ENCODE data around the gene DENND1A.
"Not testable (repeated sequence)": the region's sequence is repeated elsewhere in the genome, so short reads cannot be mapped to it uniquely, and the experiment has no call there.

The DENND1A gene

DNA sequence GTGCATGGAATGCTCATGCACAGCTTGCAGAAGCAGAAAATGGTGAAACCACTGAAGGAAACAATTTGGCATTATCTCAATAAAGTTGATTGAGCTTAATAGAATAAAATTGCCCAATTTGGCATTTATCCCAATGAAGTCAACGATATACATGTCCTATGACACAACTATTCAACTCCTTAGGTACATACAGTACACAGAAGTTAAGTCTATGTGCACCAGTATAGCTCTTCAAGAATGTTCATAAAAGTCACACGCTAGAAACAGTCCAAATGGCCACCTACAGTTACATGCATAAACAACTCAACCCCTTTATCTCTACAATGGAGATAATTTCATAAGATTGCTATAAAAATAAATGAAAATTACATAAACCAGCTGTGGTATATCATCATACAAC lies 184.5 kb downstream of the DENND1A start:
- H3K4me1 ChIP-seq (ENCODE audit: control insufficient read depth, insufficient read depth, low read length): peaks cover 19% of the 10 kb centered on the region
- no peaks in the 10 kb centered on the region for H3K9me3 ChIP-seq (ENCODE audit: control insufficient read depth, insufficient read depth, low read length)
- no peaks in the 10 kb centered on the region for H3K36me3 ChIP-seq (ENCODE audit: control insufficient read depth, insufficient read depth, low read length)
- H3K27ac ChIP-seq (ENCODE audit: low read depth, low read length): no peak overlapping the region
- no peak overlapping the region for H3K4me3 ChIP-seq (ENCODE audit: low read depth, low read length)
- no peaks in the 10 kb centered on the region for H3K27me3 ChIP-seq (ENCODE audit: control insufficient read depth, insufficient read depth, low read length)
- H3K9ac ChIP-seq (ENCODE audit: low read depth, low read length): no peak overlapping the region

DNA sequence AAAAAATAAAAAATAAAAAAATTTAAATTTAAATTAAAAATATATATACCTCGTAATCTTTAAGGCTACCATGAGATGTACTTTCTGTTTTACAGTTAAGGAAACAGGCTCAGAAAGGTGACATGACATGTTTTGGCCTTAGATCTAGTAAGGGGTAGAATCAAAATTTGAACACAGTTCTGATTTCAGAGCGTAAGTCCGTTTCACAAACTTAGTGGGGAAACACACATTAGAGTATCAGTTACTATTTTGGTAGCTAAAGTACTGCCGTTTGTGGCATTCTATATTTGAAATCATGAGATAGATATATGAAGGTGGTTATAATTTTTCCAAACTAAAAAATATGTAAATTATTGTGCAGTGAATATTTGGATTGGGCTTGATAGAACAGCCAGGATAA lies 186.2 kb downstream of the DENND1A start:
- no peak overlapping the region for H3K27ac ChIP-seq (ENCODE audit: low read depth, low read length)
- H3K4me1 ChIP-seq (ENCODE audit: control insufficient read depth, insufficient read depth, low read length): peaks cover 10% of the 10 kb centered on the region
- H3K9ac ChIP-seq (ENCODE audit: low read depth, low read length): no peak overlapping the region
- H3K27me3 ChIP-seq (ENCODE audit: control insufficient read depth, insufficient read depth, low read length): no peaks in the 10 kb centered on the region
- no peak overlapping the region for H3K4me3 ChIP-seq (ENCODE audit: low read depth, low read length)
- no peaks in the 10 kb centered on the region for H3K36me3 ChIP-seq (ENCODE audit: control insufficient read depth, insufficient read depth, low read length)
- no peaks in the 10 kb centered on the region for H3K9me3 ChIP-seq (ENCODE audit: control insufficient read depth, insufficient read depth, low read length)

DNA sequence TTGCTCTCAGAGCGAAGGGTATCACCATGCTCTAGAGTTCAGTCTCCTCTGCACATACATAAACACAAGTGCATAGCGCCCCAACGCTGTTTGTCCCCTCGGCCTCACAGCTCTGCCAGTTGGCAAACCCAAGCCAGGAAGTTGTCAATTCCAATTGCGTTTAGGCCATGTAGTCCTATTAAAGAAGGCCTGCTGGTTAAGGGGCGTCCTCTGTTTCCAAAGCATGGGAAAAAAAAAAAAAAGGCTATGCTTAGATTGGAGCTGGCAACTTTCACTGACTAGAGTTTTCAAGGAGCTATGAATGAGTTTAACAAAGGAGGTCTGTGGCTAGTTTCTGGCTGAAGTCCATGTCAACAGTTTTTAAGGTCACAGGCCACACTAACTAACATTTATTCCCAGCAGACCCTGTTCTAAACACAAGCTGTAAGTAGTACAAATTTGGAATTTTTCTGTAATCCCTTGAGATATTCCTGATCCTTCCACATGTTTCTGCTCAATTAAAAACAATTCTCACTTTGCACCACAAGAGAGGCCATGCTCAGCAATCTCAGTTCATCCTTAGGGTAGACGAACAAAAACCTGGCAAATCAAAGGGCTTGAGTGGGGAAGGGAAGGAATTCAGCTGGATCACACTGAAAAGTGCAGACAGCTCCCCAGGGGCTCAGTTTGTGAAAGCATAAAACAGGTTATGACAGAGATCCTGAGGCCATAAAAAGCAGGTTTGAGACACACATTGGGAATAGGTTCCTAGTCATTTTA lies 187.7 kb downstream of the DENND1A start:
- Histone ChIP-seq H3K9me3 (ENCODE audit: control insufficient read depth, insufficient read depth, low read length) (no peaks in the 10 kb centered on the region), H3K4me3 (ENCODE audit: low read depth, low read length) (no peak overlapping the region), H3K4me1 (ENCODE audit: control insufficient read depth, insufficient read depth, low read length) (peaks cover 1% of the 10 kb centered on the region; the same call in 1 of the 2 replicates), H3K36me3 (ENCODE audit: control insufficient read depth, insufficient read depth, low read length) (no peaks in the 10 kb centered on the region), H3K27ac (ENCODE audit: low read depth, low read length) (no peak overlapping the region), H3K27me3 (ENCODE audit: control insufficient read depth, insufficient read depth, low read length) (no peaks in the 10 kb centered on the region), H3K9ac (ENCODE audit: low read depth, low read length) (no peak overlapping the region)

DNA sequence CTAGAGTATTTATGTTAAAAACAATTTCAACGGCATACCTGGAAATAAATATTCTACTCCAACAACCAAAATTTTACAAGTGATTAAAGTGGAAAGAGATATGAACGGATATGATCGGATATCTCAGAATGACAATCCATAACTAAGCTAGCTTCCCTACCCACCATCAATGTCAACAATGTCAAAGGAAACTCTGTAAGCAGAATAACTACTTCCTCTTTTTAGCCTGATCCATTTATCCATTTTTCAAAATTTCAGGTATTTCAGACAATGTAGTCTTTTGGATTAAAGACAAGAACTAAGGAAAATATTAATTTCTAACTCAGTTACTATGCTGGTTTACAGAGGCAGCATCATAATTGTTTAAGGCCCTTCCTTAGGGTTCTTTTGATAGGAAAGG lies 188.7 kb downstream of the DENND1A start:
- Histone ChIP-seq H3K36me3 (ENCODE audit: control insufficient read depth, insufficient read depth, low read length) (no peaks in the 10 kb centered on the region), H3K9me3 (ENCODE audit: control insufficient read depth, insufficient read depth, low read length) (no peaks in the 10 kb centered on the region), H3K4me1 (ENCODE audit: control insufficient read depth, insufficient read depth, low read length) (no peaks in the 10 kb centered on the region), H3K4me3 (ENCODE audit: low read depth, low read length) (no peak overlapping the region), H3K27me3 (ENCODE audit: control insufficient read depth, insufficient read depth, low read length) (no peaks in the 10 kb centered on the region), H3K27ac (ENCODE audit: low read depth, low read length) (no peak overlapping the region), H3K9ac (ENCODE audit: low read depth, low read length) (no peak overlapping the region)

DNA sequence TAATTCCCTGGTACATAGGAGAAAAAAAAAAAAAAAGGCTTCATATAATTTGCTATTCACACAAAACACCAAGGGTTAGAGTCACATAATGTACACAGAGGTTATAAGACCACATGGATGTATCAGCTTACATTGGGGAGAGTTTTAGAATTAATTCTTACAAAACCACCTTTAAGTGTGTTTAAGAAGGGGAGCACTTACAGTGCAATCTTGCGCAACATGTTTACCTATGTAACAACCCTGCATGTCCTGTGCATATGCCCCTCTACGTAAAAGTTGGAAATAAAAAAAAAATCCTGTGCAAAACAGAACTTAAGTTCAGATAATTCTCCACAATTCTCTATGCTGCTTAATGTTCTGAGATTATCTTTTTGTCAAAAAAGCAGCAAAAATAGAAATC lies 190.0 kb downstream of the DENND1A start:
- Histone ChIP-seq H3K4me1 (ENCODE audit: control insufficient read depth, insufficient read depth, low read length) (no peaks in the 10 kb centered on the region), H3K27ac (ENCODE audit: low read depth, low read length) (no peak overlapping the region), H3K9ac (ENCODE audit: low read depth, low read length) (no peak overlapping the region), H3K36me3 (ENCODE audit: control insufficient read depth, insufficient read depth, low read length) (no peaks in the 10 kb centered on the region), H3K9me3 (ENCODE audit: control insufficient read depth, insufficient read depth, low read length) (no peaks in the 10 kb centered on the region), H3K27me3 (ENCODE audit: control insufficient read depth, insufficient read depth, low read length) (no peaks in the 10 kb centered on the region), H3K4me3 (ENCODE audit: low read depth, low read length) (no peak overlapping the region)

DNA sequence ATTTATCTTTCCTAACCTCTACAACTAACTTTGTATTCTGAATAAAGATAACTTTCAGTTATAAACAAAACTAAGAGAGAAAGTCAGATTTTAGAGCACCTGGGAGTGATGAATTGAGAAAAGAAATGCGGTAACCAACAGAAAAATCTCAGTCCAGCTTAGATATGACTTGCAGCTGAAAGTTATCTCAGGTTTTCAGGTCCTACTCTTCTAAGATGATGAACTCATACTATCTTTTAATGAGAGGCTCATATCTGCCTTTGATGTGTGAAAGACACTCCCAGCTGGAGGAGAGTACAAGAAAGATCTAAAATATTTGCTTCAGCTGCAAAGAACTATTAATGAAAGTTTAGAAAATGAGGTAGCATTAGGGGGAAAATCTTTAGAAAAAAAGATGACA lies 190.5 kb downstream of the DENND1A start:
- H3K9ac ChIP-seq (ENCODE audit: low read depth, low read length): no peak overlapping the region
- no peaks in the 10 kb centered on the region for H3K9me3 ChIP-seq (ENCODE audit: control insufficient read depth, insufficient read depth, low read length)
- H3K4me1 ChIP-seq (ENCODE audit: control insufficient read depth, insufficient read depth, low read length): no peaks in the 10 kb centered on the region
- H3K36me3 ChIP-seq (ENCODE audit: control insufficient read depth, insufficient read depth, low read length): no peaks in the 10 kb centered on the region
- no peak overlapping the region for H3K27ac ChIP-seq (ENCODE audit: low read depth, low read length)
- H3K4me3 ChIP-seq (ENCODE audit: low read depth, low read length): no peak overlapping the region
- H3K27me3 ChIP-seq (ENCODE audit: control insufficient read depth, insufficient read depth, low read length): no peaks in the 10 kb centered on the region

DNA sequence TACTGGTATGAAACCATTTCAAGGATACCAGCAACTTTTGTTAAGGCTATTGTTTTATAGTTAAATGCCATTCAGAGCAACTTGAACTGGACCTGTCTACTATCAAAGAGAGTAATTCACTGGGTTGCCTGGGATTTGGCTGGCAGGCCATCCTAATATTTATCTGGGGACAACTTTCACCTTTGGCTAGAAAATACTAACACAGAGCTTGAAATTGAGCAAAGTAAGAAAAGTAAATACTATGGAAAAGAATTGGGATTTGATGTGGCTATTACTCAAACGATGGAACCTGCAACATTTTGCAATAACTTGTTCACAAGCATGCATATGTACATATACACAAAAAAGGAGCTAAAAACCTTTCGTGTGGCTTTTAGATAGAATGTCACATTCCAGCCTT lies 191.3 kb downstream of the DENND1A start:
- Histone ChIP-seq H3K9ac (ENCODE audit: low read depth, low read length) (no peak overlapping the region), H3K9me3 (ENCODE audit: control insufficient read depth, insufficient read depth, low read length) (no peaks in the 10 kb centered on the region), H3K4me1 (ENCODE audit: control insufficient read depth, insufficient read depth, low read length) (no peaks in the 10 kb centered on the region), H3K36me3 (ENCODE audit: control insufficient read depth, insufficient read depth, low read length) (no peaks in the 10 kb centered on the region), H3K27ac (ENCODE audit: low read depth, low read length) (no peak overlapping the region), H3K4me3 (ENCODE audit: low read depth, low read length) (no peak overlapping the region), H3K27me3 (ENCODE audit: control insufficient read depth, insufficient read depth, low read length) (no peaks in the 10 kb centered on the region)

DNA sequence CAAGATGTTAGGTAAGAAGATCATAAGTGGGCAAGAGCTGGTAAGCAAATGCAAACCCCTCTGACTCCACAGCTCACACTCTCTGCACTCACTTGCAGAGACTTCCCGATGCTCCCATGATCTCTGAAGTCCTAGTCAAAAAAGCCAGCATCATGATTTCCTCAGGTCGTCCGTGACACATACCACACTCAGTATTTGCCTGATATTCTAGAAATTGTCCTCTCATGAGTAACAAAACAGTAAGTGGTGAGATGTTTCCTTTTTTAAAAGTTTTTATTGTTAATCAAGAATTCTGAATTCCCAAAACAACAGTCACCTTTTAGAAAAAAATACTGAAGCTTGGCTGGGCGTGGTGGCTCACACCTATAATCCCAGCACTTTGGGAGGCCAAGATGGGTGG lies 194.6 kb downstream of the DENND1A start:
- Histone ChIP-seq H3K27me3 (ENCODE audit: control insufficient read depth, insufficient read depth, low read length) (no peaks in the 10 kb centered on the region), H3K9me3 (ENCODE audit: control insufficient read depth, insufficient read depth, low read length) (no peaks in the 10 kb centered on the region)

DNA sequence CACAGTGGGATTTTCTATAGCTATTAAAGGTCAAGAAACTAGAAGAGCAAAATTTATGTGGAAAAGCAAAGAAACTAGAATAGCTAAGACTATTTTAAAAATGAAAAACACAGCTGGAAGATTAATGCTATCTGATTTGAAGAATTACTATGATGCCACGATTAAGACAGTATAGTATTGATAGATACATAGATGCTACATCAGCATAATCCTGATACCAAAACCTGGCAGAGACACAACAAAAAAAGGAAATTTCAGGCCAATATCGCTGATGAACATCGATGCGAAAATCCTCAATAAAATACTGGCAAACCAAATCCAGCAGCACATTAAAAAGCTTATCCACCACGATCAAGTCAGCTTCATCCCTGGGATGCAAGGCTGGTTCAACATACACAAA lies 201.4 kb downstream of the DENND1A start:
- H3K4me1 ChIP-seq (ENCODE audit: control insufficient read depth, insufficient read depth, low read length); H3K4me3 ChIP-seq (ENCODE audit: low read depth, low read length); H3K9ac ChIP-seq (ENCODE audit: low read depth, low read length); H3K36me3 ChIP-seq (ENCODE audit: control insufficient read depth, insufficient read depth, low read length); H3K27me3 ChIP-seq (ENCODE audit: control insufficient read depth, insufficient read depth, low read length); H3K9me3 ChIP-seq (ENCODE audit: control insufficient read depth, insufficient read depth, low read length); H3K27ac ChIP-seq (ENCODE audit: low read depth, low read length): not testable (repeated sequence)

More for the DNA sequence above, 194.6 kb downstream of the DENND1A start:
- Histone ChIP-seq H3K4me3 (ENCODE audit: low read depth, low read length) (no peak overlapping the region), H3K9ac (ENCODE audit: low read depth, low read length) (no peak overlapping the region), H3K4me1 (ENCODE audit: control insufficient read depth, insufficient read depth, low read length) (no peaks in the 10 kb centered on the region), H3K27ac (ENCODE audit: low read depth, low read length) (no peak overlapping the region), H3K36me3 (ENCODE audit: control insufficient read depth, insufficient read depth, low read length) (no peaks in the 10 kb centered on the region)

DNA sequence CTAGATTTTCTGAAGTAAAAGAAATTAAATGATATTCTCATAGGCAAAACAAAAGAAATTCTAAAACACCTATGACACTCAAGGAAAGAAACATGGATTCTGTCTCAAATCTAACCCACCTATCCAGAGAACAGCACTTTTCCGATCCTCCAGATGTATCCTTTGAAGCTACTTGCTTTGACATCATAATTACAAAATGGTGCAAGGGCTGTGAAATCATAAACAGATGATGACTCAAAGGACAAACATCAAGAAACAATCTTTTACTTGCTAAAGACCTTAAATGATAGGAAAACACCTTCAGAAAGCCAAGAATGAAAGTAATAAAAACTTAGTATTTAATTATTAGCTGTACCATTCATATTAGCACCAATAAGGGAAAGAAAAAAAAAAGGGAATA lies 202.6 kb downstream of the DENND1A start:
- H3K4me3 ChIP-seq (ENCODE audit: low read depth, low read length): no peak overlapping the region
- H3K36me3 ChIP-seq (ENCODE audit: control insufficient read depth, insufficient read depth, low read length): no peaks in the 10 kb centered on the region
- peaks cover 16% of the 10 kb centered on the region for H3K9me3 ChIP-seq (ENCODE audit: control insufficient read depth, insufficient read depth, low read length)
- H3K27ac ChIP-seq (ENCODE audit: low read depth, low read length): no peak overlapping the region
- H3K27me3 ChIP-seq (ENCODE audit: control insufficient read depth, insufficient read depth, low read length): no peaks in the 10 kb centered on the region
- no peak overlapping the region for H3K9ac ChIP-seq (ENCODE audit: low read depth, low read length)
- H3K4me1 ChIP-seq (ENCODE audit: control insufficient read depth, insufficient read depth, low read length): 0 out of 2 replicates have a peak, but pooled peaks cover 2% of the 10 kb centered on the region

DNA sequence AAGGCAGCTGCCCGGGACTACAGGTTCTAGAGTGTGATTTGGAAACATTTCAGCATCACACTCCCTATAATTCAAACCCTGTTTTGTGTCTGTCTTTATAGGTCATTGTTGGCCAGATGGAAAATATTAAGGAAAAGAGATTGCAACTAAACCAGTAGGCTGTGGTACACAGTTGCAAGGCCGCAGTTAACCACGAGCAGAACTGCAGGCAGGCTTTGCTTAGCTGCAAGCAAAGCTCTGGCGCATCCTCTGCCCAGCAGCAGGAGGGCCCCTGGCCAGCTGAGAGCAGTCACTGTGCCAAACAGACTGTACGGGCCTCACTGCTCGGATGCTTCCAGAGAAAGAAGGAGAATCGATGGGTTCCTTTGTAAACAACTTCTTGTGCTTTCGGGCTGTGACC lies 204.5 kb downstream of the DENND1A start:
- no peaks in the 10 kb centered on the region for H3K27me3 ChIP-seq (ENCODE audit: control insufficient read depth, insufficient read depth, low read length)
- H3K36me3 ChIP-seq (ENCODE audit: control insufficient read depth, insufficient read depth, low read length): no peaks in the 10 kb centered on the region
- no peak overlapping the region for H3K4me3 ChIP-seq (ENCODE audit: low read depth, low read length)
- H3K9me3 ChIP-seq (ENCODE audit: control insufficient read depth, insufficient read depth, low read length): peaks cover 24% of the 10 kb centered on the region
- H3K9ac ChIP-seq (ENCODE audit: low read depth, low read length): no peak overlapping the region
- peak overlapping the region; percentile 0 for H3K27ac ChIP-seq (ENCODE audit: low read depth, low read length)
- H3K4me1 ChIP-seq (ENCODE audit: control insufficient read depth, insufficient read depth, low read length): 0 out of 2 replicates have a peak, but pooled peaks cover 2% of the 10 kb centered on the region

All from HUES48 (cell line).